Fibroblast of lung (primary cell): ENCODE measurements around the gene MYO1H.

Experiments used
- CTCF ChIP-seq, 2 donors: IDR thresholded peaks in 1 of 2; conservative IDR thresholded peaks in 1 of 2; 1 replicate in 1 of 2; 2 replicates in 1 of 2; pipeline ENCODE4 v1.5.1; 2011 to 2012; ENCODE audit warnings: low read length in 2 of 2, control low read depth in 1 of 2, inconsistent platforms in 1 of 2, low read depth in 1 of 2, mild to moderate bottlenecking in 1 of 2
- EZH2 ChIP-seq: IDR thresholded peaks from 2 replicates; pipeline ENCODE4 v1.5.1; 2012; ENCODE audit warnings: low read length, control low read depth, mild to moderate bottlenecking; ENCODE audit errors: missing control alignments

GRCh38 chr12:109331301-109331952, 16.3 kb upstream of the MYO1H start:
- no peak for TF ChIP-seq CTCF (conservative IDR thresholded peaks at IDR 0.05 in 1 of 2, IDR thresholded peaks at IDR 0.05 in 1 of 2; ENCODE audit: low read depth in 1 of 2, low read length in 2 of 2)
- TF ChIP-seq EZH2, result no peak
